Esophagus muscularis mucosa (tissue), 4 donors: ENCODE results near the gene MAGEB10. TPM values are rescaled to one million over a fixed set of nuclear protein-coding genes. Genes with fewer than 3 reads are reported as not detected.
"Not testable (repeated sequence)": the region's sequence is repeated elsewhere in the genome, so short reads cannot be mapped to it uniquely, and the experiment has no call there.

Experiments
- DNase-seq: peaks from one replicate; pipeline ENCODE4 v3.0.0-alpha.2; 2017; ENCODE audit errors: extremely low spot score
- H3K27ac ChIP-seq, 4 donors: fragments of 200-600 bp; sonication (generic); replicated peaks in 1 of 4; 1 replicate in 3 of 4; 2 replicates in 1 of 4; pipeline ENCODE4 v1.5.1; 2016 to 2019; ENCODE audit warnings: mild to moderate bottlenecking in 1 of 4
- H3K27me3 ChIP-seq, 4 donors: fragments of 200-600 bp; sonication (generic); one replicate each; pipeline versions ENCODE4 v1.5.1 to v1.6.0; 2016 to 2019
- H3K36me3 ChIP-seq, 4 donors: fragments of 200-600 bp; sonication (generic); one replicate each; pipeline ENCODE4 v1.5.1; 2016 to 2019
- H3K4me1 ChIP-seq, 4 donors: fragments of 200-600 bp; sonication (generic); one replicate each; pipeline ENCODE4 v1.5.1; 2016 to 2019
- H3K4me3 ChIP-seq, 4 donors: fragments of 200-600 bp; sonication (generic); 1 replicate in 2 of 4; 2 replicates in 2 of 4; pipeline ENCODE4 v1.5.1; 2016 to 2019; ENCODE audit warnings: mild to moderate bottlenecking in 4 of 4, moderate library complexity in 1 of 4
- H3K9me3 ChIP-seq, 4 donors: fragments of 200-600 bp; sonication (generic); 1 replicate in 3 of 4; 2 replicates in 1 of 4; pipeline ENCODE4 v1.5.1; 2016 to 2019
- EP300 ChIP-seq: sonication (generic); formaldehyde crosslinking; IDR thresholded peaks from one replicate; pipeline ENCODE4 v1.6.1; 2017; ENCODE audit warnings: antibody characterized with exemption
- POLR2A ChIP-seq: fragments of 450-650 bp; IDR thresholded peaks from one replicate; pipeline ENCODE4 v1.6.1; 2017; ENCODE audit warnings: antibody characterized with exemption, moderate library complexity, mild to moderate bottlenecking, low read depth
- POLR2AphosphoS5 ChIP-seq, 2 donors: sonication (generic); formaldehyde crosslinking; IDR thresholded peaks; one replicate each; pipeline ENCODE4 v1.6.1; 2017; ENCODE audit warnings: antibody characterized with exemption in 2 of 2
- WGBS: methylation state at CpG from one replicate; pipeline ENCODE4 v1.1.5; 2018; 5-methylcytosine and 5-hydroxymethylcytosine counted together
- intact Hi-C: fragments of 100-400 bp; cut with DNase I; formaldehyde crosslinking; loops from one replicate; pipeline ENCODE4 v1.15.1; 2023
- total RNA-seq, 4 donors: library from RNA; depleted of rRNA; stranded (reverse); fragments of >200 nt; gene quantifications; one replicate each; pipeline versions ENCODE4 v1.1.0 to v1.2.1, GENCODE V29; 2016
- TF ChIP-seq, protein P1 (sequence below), 3 experiments: fragments of 200-600 bp in 2 of 3; fragments of 450-650 bp in 1 of 3; sonication (generic) in 2 of 3; IDR thresholded peaks; one replicate each; pipeline ENCODE4 v1.5.1; 2017 to 2019; ENCODE audit warnings: antibody characterized with exemption in 3 of 3, mild to moderate bottlenecking in 2 of 3, moderate library complexity in 1 of 3

Gene MAGEB10
- total RNA-seq, 4 donors from 2014 or later, result not detected

DNA sequence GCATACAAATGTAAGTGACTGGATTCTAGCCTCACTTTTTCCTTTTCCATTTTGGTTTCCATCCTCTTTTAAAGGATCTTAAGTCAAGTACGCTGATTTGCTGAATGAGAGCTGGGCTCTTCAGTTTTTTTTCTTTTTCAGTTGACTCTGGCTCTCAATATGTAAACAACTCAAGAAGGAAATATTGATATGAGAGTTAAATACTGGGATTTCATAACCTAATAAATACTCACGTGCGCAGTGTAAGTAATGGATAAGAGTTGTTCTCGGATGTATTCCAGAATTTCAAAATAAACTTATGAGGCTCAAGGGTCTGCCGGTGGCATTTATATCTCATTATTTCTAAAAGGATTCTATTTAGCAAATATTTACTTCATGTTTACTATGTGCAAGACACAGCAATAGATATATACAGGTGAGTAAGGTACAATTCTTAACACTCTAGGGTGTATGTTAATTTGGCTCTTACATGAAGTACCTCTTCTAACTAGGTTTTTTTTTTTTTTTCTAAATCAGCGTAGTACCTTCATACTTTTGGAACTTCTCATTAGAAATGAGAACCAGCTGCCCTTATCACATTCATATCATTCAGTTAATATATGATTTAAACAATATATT is 11.0 kb upstream of the MAGEB10 start:
- no peaks in the 10 kb centered on the region for H3K36me3 ChIP-seq
- no peak overlapping the region for H3K4me3 ChIP-seq
- H3K4me1 ChIP-seq, result no peaks in the 10 kb centered on the region
- WGBS, result 68% methylated on average over 6 of the region's 6 CpGs
- intact Hi-C loops, result no loop called here
- no peaks in the 10 kb centered on the region for H3K9me3 ChIP-seq
- no peaks in the 10 kb centered on the region for H3K27me3 ChIP-seq
- DNase-seq, result no peak
- TF ChIP-seq POLR2AphosphoS5 (IDR thresholded peaks at IDR 0.05) (no peak), POLR2A (no peak), EP300 (no peak)
- TF ChIP-seq, protein P1, sequence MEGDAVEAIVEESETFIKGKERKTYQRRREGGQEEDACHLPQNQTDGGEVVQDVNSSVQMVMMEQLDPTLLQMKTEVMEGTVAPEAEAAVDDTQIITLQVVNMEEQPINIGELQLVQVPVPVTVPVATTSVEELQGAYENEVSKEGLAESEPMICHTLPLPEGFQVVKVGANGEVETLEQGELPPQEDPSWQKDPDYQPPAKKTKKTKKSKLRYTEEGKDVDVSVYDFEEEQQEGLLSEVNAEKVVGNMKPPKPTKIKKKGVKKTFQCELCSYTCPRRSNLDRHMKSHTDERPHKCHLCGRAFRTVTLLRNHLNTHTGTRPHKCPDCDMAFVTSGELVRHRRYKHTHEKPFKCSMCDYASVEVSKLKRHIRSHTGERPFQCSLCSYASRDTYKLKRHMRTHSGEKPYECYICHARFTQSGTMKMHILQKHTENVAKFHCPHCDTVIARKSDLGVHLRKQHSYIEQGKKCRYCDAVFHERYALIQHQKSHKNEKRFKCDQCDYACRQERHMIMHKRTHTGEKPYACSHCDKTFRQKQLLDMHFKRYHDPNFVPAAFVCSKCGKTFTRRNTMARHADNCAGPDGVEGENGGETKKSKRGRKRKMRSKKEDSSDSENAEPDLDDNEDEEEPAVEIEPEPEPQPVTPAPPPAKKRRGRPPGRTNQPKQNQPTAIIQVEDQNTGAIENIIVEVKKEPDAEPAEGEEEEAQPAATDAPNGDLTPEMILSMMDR (IDR thresholded peaks at IDR 0.05), result no peak
- H3K27ac ChIP-seq, result no peak overlapping the region

DNA sequence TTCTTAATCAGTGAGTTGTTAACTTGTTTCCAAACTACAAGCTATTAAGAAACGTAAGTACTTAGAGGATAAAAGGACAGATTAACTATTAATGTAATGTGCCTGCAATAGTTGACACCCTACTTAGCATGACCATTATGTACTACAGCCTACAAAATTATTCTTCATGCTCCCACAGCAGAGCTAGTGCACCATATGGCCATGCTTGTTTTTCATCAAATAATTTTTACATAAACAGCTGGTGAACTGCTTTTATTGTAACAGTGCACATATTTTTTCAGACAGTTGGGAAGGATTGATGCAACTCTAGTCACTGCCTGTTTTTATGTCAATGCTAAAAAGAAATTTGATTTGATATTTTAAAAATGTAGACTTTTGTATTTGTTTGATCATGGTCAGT is 10.2 kb upstream of the MAGEB10 start:
- no peak overlapping the region for H3K4me3 ChIP-seq
- H3K27me3 ChIP-seq, result no peaks in the 10 kb centered on the region
- 56% methylated on average over 1 of the region's 1 CpG for WGBS
- no peaks in the 10 kb centered on the region for H3K9me3 ChIP-seq
- no peaks in the 10 kb centered on the region for H3K4me1 ChIP-seq
- no peak for TF ChIP-seq EP300
- TF ChIP-seq, protein P1 (IDR thresholded peaks at IDR 0.05), result no peak
- TF ChIP-seq POLR2A, result no peak
- TF ChIP-seq POLR2AphosphoS5 (IDR thresholded peaks at IDR 0.05), result no peak
- intact Hi-C loops, result no loop called here
- no peak for DNase-seq
- no peaks in the 10 kb centered on the region for H3K36me3 ChIP-seq
- no peak overlapping the region for H3K27ac ChIP-seq

DNA sequence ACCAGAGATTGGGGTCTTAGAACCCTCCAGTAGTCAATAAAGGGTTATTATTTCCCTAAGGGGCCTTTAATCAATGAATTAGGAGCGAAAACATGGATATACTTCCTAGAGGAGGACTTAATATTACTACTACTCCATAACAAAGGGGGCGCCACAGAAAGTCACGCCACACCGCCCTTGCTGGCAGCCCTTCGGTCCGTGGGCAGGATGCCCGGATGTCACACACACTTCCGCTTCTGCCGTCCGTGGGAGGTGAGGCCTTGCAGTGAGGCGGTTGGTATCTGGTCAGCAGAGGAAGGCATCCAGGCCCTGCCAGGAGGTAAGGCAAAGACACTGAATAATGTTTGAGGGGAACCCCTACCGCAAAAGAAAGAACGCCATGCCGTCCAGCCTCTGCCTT is 436 bp downstream of the MAGEB10 start:
- WGBS, result 92% methylated on average over 14 of the region's 14 CpGs
- TF ChIP-seq EP300, result no peak
- TF ChIP-seq, protein P1 (IDR thresholded peaks at IDR 0.05), result no peak
- intact Hi-C loops, result no loop called here
- H3K27ac ChIP-seq, result no peak overlapping the region
- no peaks in the 10 kb centered on the region for H3K9me3 ChIP-seq
- no peaks in the 10 kb centered on the region for H3K27me3 ChIP-seq
- H3K4me1 ChIP-seq, result no peaks in the 10 kb centered on the region
- H3K36me3 ChIP-seq, result no peaks in the 10 kb centered on the region
- no peak for DNase-seq
- no peak overlapping the region for H3K4me3 ChIP-seq

DNA sequence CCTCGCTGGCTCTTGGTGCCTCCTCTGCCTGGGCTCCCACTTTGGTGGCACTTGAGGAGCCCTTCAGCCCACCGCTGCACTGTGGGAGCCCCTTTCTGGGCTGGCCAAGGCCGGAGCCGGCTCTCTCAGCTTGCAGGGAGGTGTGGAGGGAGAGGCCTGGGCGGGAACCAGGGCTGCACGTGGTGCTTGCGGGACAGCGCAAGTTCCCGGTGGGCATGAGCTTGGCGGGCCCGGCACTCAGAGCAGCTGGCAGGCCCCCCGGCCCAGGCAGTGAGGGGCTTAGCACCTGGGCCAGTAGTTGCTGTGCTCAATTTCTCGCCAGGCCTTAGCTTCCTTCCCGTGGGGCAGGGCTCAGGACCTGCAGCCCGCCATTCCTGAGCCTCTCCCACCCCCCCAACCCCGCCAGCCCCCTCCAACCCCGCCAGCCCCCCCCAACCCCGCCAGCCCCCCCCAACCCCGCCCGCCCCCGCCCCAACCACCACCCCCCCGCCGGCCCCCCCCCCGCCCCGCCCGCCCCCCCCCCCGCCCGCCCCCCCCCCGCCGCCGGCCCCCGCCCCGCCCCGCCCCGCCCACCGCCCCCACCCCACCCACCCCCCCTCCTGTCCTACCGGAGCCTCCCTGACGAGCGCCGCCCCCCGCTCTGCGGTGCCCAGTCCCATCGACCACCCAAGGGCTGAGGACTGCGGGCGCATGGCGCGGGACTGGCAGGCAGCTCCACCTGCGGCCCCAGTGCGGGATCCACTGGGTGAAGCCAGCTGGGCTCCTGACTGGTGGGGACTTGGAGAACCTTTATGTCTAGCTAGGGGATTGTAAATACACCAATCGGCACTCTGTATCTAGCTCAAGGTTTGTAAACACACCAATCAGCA is 1.4 kb downstream of the MAGEB10 start:
- DNase-seq, H3K27me3 ChIP-seq, intact Hi-C loops, H3K27ac ChIP-seq, H3K9me3 ChIP-seq, H3K4me1 ChIP-seq, H3K4me3 ChIP-seq, H3K36me3 ChIP-seq: not testable (repeated sequence)
- 79% methylated on average over 4 of the region's 50 CpGs for WGBS

DNA sequence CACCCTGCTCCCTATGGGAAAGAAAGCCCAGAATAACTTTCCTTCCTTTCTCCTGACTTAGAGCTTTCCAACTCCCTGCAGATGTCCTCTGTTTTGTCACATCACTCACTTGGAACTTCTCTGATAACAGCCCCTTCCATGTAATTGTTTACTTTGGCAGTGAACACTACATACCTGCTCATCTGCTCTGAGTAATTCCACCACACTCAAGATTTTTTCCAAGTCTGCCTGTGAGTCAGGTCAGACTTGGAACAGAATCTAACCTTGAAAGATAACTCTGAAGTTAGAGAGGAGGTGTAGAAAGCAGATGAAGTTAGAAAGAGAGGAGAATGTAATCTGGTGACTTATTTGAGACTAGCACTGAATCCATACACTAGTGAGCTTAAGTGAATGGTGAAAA is 7.4 kb downstream of the MAGEB10 start:
- Histone ChIP-seq H3K27me3 (no peaks in the 10 kb centered on the region), H3K9me3 (no peaks in the 10 kb centered on the region), H3K4me3 (no peak overlapping the region), H3K4me1 (no peaks in the 10 kb centered on the region), H3K27ac (no peak overlapping the region), H3K36me3 (no peaks in the 10 kb centered on the region)
- no peak for TF ChIP-seq POLR2AphosphoS5 (IDR thresholded peaks at IDR 0.05)
- no peak for TF ChIP-seq POLR2A
- no peak for TF ChIP-seq EP300
- TF ChIP-seq, protein P1 (IDR thresholded peaks at IDR 0.05), result no peak
- intact Hi-C loops, result no loop called here
- DNase-seq, result no peak
